NCI-H226 (cell line): Measurements from ENCODE around the gene RANBP17.

ENCODE experiments used
- DNase-seq: peaks from one replicate; pipeline ENCODE4 v3.0.0-alpha.2; 2015

Gene RANBP17

DNA sequence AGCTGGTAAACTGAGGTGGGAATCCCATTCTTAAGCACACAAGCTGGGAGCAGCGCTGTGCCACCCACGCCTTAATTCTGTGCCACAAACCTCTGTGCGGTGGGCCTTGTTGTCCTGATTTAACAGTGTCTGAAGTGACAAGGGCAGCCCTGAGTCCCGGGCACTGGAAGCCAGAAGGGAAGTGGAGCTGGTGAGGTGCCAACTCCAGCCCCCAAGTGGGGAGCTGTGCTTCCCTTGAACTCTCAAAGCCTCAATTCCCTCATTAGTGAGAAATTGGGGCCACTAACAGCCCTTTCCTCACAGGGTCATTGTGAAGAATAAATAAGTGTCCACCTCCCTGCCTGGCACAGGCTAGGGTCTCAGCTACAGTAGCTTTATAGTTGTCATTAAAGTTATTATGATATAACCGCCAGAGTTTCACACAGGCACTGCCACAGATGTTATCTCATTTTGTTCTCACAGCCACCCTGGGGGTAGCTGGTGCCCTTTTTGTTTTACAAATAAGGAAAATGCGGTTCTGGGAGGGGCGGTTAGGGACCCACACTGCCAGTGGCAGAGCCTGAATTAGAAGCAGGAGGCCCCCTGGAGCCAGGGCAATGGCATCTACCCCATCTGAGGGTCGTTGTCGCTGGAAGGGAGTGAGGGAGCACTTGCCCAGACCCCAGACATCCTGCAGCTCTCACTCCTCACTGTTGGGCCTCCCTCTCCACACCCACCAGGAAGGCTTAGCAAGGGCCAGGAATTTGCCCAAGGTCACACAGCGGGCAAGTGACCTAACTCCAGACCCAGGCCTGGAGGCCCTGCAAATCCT, 445.2 kb downstream of the RANBP17 start:
- no peak for DNase-seq

DNA sequence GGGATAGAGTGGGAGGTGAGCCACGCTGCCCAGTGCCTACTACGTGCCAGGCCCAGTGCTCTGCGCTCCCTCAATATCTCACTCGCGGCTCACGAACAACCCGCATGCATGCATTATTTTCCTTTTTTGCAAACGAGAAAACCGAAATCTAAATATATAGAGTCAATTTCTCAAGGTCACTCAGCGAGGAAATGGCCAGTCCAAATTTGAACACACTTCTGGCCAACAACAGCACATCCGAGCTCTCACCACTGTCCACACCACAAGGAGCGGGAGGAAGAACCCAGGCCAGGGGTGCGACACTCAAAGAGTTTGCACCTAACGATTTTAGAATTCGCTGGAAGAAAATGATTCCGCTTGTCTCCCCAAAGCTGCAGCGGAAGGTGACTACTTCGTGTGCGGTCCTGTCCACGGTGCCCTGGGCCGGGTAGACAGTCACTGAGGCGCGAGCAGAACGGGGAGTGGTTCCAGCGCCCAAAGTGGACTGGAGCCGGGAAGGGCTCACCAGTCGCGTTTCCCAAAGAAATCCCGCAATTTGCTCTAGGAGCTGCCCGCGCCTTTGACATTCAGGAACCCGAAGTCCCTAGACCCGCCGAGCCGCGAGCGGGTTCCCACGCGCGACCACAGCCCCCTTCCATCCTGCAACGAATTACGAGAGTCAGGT, 446.1 kb downstream of the RANBP17 start:
- no peak for DNase-seq

DNA sequence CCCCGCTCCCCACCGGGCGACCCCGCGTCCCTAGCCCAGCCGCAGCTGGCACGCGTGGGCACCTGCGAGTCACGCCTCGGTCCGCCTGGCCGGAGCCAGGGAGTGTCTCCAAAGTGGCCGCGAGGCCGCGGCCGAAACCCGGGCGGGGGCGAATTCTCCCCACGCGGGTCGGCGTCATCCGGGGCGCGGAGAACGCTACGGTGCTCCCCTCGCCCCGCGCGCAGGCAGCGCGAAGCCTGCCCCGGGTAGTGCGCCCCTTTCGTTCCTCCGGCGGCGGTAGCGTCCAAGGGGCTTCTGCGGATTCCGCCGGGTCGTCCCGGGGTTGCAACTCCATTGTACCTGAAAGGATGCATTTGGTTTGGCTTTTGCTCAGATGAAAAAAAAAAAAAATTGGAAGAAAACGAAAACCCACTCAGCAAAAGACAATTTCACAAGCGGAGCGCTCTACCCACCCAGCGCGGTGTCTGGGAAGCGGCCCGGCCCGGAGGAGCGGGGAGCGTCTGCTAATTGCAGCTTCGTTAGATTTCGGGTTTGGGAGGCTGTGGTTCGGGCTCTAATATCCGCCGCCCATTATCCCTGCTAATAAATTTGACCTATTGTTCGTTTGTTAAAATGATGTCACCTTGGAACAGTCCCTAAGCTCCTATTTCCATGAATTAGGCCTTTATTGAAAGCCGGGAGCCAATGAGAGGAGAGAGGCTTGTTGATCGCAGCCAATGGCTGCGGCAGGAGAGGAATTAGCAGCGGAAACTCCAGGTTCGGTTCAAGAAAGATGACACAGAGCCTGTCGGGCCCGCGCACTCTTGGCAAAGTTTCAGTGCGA, 446.8 kb downstream of the RANBP17 start, which contains the start of gene TLX3:
TLX3 (plus strand) TSS at position 796 of the 823 bp plus-strand sequence. CDS start 118 bp downstream, outside the sequence.
- no peak for DNase-seq

DNA sequence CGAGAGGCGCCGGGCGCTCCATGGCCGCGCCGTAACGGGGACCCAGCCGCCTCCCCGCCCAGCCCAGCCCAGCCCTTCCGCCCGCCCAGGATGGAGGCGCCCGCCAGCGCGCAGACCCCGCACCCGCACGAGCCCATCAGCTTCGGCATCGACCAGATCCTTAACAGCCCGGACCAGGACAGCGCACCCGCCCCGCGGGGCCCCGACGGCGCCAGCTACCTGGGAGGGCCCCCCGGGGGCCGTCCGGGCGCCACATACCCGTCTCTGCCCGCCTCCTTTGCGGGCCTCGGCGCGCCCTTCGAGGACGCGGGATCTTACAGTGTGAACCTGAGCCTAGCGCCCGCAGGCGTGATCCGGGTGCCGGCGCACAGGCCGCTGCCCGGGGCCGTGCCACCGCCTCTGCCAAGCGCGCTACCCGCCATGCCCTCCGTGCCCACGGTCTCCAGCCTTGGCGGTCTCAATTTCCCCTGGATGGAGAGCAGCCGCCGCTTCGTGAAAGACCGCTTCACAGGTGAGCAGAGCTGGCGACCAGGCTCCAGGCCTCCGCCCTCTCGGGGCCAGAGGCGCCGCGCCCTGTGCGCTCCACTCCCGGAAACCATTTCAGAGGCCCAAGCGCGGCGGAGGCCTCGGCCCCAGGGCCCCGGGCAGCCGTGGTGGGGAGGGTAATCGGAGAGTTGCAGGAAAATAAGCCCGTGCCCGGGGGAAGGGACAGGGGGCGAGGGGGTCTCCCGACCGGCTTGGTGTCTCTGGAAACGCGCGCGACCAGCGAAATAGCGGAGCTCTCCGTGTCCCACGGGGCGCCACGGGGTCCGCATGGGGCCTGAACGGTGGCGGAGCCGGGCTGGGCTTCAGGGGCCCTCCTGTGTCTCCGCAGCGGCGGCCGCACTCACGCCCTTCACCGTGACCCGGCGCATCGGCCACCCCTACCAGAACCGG, 447.7 kb downstream of the RANBP17 start:
- no peak for DNase-seq

DNA sequence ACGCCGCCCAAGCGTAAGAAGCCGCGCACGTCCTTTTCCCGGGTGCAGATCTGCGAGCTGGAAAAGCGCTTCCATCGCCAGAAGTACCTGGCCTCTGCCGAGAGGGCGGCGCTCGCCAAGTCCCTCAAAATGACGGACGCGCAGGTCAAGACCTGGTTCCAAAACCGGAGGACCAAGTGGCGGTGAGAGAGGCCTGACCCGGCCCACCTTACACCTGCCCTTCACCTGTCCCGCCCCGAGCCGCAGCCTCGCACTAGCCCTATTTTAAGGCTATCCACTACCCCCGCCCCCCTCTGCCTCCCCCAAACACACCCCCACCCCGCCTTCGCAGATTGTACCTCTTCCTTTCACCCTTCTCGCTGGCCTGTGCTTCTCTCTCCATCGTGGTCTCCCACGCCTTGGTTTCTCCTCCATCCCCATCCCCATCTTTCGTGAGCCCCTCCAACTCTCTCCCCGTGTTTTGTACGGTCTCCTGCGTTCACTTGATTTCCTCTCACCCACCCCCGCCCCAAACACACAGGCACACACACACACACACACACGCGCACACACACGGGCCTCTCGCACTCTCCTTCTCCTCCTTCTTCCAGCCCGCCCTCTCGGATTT, 448.5 kb downstream of the RANBP17 start:
- no peak for DNase-seq

DNA sequence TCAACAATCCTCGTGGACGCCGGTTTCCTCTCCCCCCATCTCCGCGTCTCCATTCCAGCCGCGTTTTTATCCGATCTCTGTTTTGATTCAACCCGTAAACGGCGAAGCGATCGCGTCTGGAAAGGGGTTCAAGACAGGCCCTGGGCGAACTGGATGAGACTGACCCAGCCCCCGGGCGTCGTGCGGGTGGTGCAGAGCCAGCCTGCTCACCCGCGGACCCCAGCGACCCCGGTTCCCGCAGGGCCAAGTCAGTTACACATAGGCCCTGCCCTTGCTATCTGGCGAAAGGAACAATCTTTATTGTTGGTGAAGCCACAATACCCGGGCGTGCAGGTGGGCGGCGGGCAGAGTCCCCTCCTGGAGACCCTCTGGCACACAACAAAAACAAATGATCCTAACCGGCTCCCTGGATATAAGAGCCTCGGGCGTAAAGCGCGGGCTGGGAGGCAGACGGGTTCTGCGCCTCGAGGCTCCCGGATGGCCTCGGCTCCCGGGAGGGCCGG, 449.1 kb downstream of the RANBP17 start:
- no peak for DNase-seq

DNA sequence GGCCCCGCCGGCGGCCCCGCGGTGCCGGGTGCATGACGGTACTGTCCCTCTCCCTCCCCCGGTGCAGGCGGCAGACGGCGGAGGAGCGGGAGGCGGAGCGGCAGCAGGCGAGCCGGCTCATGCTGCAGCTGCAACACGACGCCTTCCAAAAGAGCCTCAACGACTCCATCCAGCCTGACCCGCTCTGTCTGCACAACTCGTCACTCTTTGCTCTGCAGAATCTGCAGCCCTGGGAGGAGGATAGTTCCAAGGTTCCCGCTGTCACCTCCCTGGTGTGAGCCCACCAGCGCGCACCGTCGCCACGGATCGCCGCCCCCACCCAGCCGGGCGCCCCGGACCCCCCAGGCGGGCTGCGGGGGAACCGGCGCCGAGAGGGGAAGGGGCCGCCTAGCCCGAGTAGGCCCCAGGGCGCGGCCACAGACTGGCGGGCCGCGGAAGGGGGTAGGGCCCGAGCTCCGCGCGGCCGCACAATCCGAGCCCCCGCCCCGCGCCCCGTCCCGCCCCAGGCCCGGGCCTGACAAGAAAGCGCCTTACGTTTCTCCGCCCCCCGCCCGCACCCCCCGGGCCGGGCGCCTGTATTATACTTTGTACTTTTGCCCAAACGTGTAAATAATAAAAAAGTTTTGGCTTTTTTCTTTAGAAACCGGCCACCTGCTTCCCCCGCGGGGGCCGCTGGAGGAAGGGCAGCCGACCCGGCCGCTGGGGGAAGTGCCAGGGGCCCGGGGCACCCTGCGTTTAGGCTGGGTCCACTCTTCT, 449.7 kb downstream of the RANBP17 start:
- DNase-seq = no peak

DNA sequence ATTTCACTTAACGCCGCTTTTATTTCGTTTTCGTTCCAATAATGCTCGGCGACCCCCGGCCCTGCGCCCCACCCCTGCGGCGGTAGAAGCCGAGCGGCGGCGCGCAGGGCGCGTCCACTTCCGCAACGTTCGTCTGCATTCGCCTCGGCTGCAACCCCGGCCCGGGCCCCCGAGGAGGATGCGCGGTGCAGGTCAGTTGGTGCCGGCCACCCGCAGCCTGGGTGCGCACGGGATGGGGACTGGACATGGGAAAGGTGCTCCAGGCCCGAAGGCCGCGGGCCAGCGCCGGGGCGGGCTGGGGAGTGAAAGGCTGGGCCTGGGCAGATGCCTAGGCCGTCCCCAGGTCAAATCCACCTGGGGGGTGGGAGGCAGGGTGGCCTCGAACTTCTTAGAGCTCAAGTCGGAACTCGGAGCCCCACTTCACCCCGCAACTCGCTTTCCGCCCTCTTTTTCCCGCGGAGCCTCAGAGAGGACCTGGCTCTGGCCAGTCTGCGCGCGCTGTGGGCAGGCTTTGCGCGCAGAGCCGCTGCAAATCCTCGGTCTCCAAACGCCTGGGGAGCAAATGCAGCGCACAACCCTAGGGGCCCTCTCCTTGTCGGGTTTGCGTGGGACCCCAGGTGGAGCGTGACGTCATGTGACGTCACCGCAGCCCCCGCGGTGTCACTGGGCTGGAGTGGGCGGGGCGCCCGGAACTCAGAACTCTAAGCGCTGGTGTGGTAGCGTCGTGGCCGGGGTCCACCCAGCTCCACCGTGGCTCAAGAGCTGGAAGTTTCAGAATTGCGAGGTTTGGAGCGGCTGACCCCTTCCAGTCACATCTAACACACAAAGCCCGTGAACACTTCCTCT, 450.5 kb downstream of the RANBP17 start:
- DNase-seq = no peak

DNA sequence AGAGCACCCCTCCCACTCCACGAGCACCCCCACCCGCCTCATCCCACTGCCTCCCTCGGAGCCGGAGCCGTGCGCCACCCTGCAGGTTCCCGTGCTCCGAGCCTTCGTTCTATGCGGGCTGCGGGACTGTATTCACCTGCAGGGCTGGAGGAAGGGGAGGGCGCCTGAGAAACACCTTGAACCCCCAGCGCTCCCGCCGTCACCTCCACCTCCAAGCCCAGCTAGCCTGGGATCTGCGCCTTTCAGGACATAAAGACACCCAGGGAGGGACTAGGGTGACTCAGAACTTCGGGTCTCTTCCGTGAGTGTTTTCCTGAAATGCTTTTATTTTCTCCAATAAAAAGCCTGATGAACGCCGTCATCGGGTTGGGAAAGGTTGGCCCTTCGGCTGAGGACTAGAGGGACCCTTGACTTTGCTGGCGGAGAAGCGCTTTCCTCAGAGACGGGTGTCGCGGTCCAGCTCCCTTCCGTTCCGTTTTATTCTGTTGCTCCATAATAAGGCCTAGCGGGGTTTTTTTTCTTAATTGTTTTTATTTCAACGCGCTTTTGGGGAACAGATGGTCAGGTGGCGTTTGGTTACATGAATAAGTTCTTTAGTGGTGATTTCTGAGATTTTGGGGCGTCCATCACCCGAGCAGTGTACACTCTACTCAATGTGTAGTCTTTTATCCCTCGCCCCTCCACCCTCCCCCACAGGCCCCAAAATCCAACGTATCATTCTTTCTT, 451.8 kb downstream of the RANBP17 start:
- DNase-seq = no peak

DNA sequence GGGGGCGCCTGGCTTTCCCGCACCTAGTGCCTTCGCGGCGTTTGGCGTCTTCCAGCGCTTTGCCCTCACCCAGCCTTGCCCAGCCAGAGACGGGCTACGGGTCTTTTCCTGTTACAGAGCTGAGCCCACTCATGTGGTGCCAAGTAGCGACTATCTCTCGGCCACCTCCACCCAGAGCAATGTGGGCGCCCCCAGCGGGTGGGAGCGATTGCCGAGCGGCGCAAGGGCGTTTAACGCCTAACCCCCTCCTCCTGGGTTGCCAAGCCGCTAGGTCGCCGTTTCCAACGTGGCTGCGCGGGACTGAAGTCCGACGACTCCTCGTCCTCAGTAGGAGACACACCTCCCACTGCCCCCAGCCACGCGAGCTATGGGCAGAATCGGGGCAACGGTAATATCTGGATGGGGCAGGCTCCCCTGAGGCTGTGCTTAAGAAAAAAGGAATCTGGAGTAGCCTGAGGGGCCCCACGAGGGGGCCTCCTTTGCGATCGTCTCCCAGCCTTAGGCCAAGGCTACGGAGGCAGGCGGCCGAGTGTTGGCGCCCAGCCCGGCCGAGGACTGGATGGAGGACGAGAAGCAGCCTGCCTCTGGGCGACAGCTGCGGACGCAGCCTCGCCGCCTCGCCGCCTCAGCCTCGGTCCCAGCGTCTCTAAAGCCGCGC, 453.0 kb downstream of the RANBP17 start:
- DNase-seq = no peak

DNA sequence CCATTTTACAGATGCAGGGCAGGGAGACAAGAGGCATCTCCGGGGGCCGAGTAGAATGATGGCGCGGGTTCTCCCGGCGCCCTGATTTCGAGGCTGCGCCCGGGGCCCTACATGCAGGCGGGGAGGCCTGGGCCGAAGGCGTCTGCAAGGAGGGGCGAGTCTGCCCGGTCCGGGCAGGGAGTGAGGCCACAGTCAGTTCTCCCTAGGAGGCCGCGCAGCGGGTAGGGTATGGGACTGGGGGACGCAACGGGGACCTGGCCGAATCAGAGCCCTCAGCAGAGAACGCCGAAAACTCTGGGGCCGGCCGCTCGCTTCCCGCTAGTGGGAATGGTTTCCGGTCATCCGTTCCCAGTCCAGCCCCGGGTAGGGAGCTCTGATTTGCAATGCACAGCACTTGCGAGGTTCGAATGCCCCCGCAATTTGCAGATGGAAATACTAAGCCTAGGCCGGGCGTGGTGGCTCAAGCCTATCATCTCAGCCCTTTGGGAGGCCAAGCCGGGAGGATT, 453.6 kb downstream of the RANBP17 start:
- DNase-seq = no peak

DNA sequence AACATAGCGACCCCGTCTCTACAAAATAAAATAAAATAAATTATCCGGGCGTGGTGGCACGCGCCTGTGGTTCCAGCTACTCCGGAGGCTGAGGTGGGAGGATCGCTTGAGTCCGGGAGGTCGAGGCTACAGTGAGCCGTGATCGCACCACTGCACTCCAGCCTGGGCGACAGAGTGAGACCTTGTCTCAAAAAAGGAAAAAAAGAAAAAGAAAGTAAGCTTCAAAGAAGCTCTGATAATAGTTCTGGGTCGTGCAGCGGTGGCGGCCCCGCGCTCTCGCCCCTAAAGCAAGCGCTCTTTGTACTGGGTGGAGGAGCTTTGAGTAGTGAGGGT, 454.1 kb downstream of the RANBP17 start:
- DNase-seq = no peak

DNA sequence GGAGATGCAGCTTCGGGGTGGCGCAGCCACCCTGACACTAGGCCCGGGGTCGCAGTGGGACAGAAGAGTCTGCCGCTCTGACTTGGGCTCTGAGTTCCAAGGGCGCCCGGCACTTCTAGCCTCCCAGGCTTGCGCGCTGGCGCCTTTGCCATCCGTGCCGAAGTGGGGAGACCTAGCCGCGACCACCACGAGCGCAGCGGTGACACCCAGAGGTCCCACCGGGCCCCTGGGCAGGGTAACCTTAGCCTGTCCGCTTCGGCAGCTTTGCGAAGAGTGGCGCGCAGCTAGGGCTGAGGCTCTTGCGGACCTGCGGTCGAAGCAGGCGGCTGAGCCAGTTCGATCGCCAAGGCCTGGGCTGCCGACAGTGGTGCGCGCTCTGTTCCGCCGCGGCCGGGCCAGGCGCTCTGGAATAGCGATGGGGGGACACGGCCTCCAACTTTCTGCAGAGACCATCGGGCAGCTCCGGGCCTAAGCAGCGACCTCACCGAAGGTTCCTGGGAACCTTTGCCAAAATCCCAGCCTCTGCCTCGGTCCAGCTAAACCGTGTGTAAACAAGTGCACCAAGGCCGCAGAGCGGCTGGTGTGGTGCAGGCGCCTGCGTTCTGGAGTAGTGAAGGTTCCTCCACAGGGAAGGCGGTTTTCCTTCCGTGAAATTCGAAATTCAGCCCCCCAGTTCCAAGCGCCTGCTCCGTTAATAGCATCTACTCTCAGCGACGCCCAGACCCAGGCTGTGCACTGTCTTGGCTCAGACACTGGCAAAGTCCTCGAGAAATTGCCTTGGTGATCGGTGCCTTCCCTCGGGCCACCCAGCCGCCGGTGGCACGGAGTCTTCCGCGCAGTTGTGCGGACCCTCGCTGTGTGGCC, 454.7 kb downstream of the RANBP17 start:
- no peak for DNase-seq

DNA sequence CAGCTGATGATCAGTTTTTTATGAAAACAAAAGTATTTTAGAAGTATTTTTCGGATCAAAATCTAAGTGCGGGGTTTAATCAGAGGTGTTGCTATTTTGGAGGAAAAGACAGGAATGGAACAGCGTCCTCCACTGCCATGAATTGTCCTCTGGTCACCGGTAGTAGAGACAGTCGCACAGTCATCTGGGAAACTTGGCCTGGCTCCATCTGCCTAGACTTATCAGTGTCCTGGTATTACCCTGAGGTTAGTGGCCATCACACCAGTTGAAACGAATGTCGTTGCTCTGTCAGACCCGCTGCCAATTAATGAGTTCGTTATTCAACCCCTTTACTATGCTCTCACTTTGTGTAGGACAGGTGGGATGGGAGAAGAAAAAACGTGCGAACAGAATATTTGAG, 455.4 kb downstream of the RANBP17 start:
- no peak for DNase-seq

DNA sequence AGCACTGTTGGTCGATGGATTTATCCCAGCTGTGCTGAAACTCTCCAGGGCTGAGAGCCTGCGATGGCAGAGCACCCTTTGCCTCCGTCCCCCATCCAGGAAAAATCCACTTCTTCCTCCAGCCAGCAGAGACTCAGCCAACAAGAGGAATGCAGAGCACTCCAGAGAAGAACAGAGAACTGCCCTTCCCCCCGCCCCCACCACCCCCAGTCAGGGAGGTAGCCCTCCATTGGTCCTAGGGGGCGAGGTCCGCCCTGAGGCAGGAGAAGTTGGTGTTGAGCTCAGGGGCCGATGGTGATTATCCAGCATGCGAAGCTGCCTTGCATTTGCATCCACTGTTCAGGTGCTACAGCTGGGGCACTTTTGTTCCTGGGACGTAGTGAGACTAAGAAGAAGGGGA, 456.2 kb downstream of the RANBP17 start:
- no peak for DNase-seq

DNA sequence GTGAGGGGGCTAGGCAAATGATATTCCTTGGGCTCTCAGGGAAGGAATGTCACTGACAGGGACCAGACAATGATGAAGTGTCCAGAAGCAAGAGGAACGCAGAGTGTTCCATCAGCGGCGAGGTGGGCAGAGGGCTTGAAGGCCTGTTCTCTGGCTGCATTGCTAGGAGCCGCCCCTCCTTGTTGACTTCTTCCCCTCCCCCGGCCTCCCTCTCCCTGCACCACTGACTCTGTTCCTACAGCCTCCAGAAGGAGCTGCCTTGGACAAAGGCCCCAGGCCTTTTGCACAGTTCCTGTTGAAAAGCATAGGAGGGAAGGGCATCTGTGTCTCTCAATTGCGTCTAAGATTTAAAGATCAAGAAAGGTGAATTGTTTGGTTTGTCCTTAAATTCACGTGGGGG, 459.6 kb downstream of the RANBP17 start:
- DNase-seq = no peak

DNA sequence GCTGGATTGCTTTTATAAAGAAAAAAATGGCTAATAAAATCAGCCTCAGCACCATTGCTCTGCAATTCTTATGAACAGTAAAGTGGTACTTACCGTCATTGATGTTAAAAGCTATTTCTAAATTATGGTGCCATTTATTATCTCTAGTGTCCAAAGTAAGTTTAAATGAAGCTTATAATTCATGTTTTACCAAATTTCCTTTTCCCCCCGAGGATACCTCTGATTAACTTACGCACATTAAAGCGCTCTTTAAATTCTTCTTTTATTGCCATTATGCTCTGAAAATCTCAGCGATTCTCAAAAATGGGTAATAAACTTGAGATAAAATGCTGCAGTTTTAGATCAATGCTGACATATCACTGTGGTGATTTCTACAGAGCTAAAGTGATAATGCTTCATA, 460.7 kb downstream of the RANBP17 start:
- no peak for DNase-seq

DNA sequence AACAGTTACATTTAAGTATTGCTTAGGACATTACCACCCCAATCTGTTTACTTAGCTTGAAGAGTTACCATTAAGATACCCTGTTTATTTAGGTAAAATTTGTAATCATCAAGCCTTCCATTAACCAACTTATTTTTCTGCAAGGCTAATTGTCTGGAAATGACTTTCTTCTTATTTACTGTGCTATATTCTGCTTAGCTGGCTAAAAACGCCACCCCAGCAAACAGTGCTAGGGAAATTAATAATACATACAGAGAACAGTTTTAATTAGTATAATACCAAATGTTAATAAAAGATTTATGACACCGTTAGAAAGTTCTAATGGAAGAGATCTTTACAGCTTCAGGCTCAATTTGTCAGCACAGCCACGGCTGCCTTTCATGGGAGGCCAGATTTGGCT, 461.2 kb downstream of the RANBP17 start:
- no peak for DNase-seq
